B cell (primary cell): ENCODE results near the gene LONRF2. TPM values are rescaled to one million over a fixed set of nuclear protein-coding genes. Genes with fewer than 3 reads are reported as not detected.

ENCODE experiments used
- ATAC-seq: fragments of 200-7000 bp; cut with Tn5 transposase; one replicate; pipeline ENCODE4 v1.10.0; 2021; ENCODE audit warnings: low read depth, mild to moderate bottlenecking, moderate number of reproducible peaks, moderate library complexity
- CTCF ChIA-PET: fragments of 350-600 bp; sonication (Branson Sonifier 250); formaldehyde crosslinking; loops from one replicate; lab custom pipeline; 2021; ENCODE audit warnings: antibody characterized with exemption, inconsistent platforms; lab: Charles Lee
- POLR2A ChIA-PET: fragments of 350-600 bp; sonication (Branson Sonifier 250); formaldehyde crosslinking; loops from one replicate; lab custom pipeline; 2021; ENCODE audit warnings: antibody characterized with exemption; lab: Charles Lee
- DNase-seq: peaks from one replicate; pipeline ENCODE4 v3.0.0; 2013
- H2AFZ ChIP-seq: 2 replicates; pipeline ENCODE4 v1.6.1; 2012; ENCODE audit warnings: mild to moderate bottlenecking, low read depth, low read length; ENCODE audit not compliant: insufficient read depth, poor library complexity, severe bottlenecking
- H3K27ac ChIP-seq, 2 donors: 1 replicate in 1 of 2; 2 replicates in 1 of 2; pipeline ENCODE4 v1.5.1; 2012 to 2013; ENCODE audit warnings: low read length in 2 of 2, mild to moderate bottlenecking in 2 of 2, moderate library complexity in 1 of 2
- H3K27me3 ChIP-seq, 4 experiments: fragments of 200-600 bp in 1 of 4; sonication (generic) in 1 of 4; replicated peaks in 1 of 4; 1 replicate in 2 of 4; 2 replicates in 2 of 4; pipeline versions ENCODE4 v1.6.1 to v1.7.0; 2013 to 2016; ENCODE audit warnings: low read length in 3 of 4, mild to moderate bottlenecking in 2 of 4, mixed read lengths in 1 of 4, moderate library complexity in 1 of 4; ENCODE audit not compliant: insufficient read depth in 4 of 4, control insufficient read depth in 3 of 4; ENCODE audit errors: control extremely low read depth in 1 of 4
- H3K36me3 ChIP-seq, 2 experiments: replicated peaks in 1 of 2; 1 replicate in 1 of 2; 2 replicates in 1 of 2; pipeline versions ENCODE4 v1.6.1 to v1.7.1; 2013; ENCODE audit warnings: low read length in 1 of 2; ENCODE audit not compliant: insufficient read depth in 2 of 2, control insufficient read depth in 1 of 2; ENCODE audit errors: control extremely low read depth in 1 of 2, extremely low read depth in 1 of 2
- H3K4me1 ChIP-seq, 2 donors: fragments of 200-600 bp in 1 of 2; sonication (generic) in 1 of 2; 1 replicate in 1 of 2; 2 replicates in 1 of 2; pipeline versions ENCODE4 v1.5.1 to v1.6.1; 2013 to 2017; ENCODE audit warnings: low read length in 2 of 2; ENCODE audit not compliant: control insufficient read depth in 2 of 2, insufficient read depth in 2 of 2
- H3K4me2 ChIP-seq: replicated peaks from 2 replicates; pipeline ENCODE3; 2012; ENCODE audit warnings: mild to moderate bottlenecking, low read depth, low read length; ENCODE audit not compliant: poor library complexity, severe bottlenecking
- H3K4me3 ChIP-seq, 5 experiments: fragments of 200-600 bp in 1 of 5; sonication (generic) in 1 of 5; 1 replicate in 3 of 5; 2 replicates in 2 of 5; pipeline versions ENCODE4 v1.5.1 to v1.7.0; 2011 to 2016; ENCODE audit warnings: low read length in 4 of 5, mild to moderate bottlenecking in 4 of 5, low read depth in 2 of 5, control low read depth in 1 of 5, moderate library complexity in 1 of 5; ENCODE audit not compliant: insufficient read depth in 1 of 5; ENCODE audit errors: control extremely low read depth in 1 of 5, extremely low read depth in 1 of 5
- H3K79me2 ChIP-seq: fragments of 200-600 bp; sonication (generic); one replicate; pipeline ENCODE4 v1.6.0; 2016; ENCODE audit warnings: low read length; ENCODE audit not compliant: control insufficient read depth, insufficient read depth
- H3K9ac ChIP-seq: fragments of 200-600 bp; sonication (generic); 2 replicates; pipeline ENCODE4 v1.6.1; 2017; ENCODE audit warnings: mild to moderate bottlenecking, low read length, moderate library complexity
- H3K9me3 ChIP-seq, 3 donors: one replicate each; pipeline versions ENCODE4 v1.6.1 to v1.7.1; 2013; ENCODE audit warnings: low read length in 2 of 3; ENCODE audit not compliant: control insufficient read depth in 2 of 3, insufficient read depth in 1 of 3; ENCODE audit errors: control extremely low read depth in 1 of 3
- H4K20me1 ChIP-seq: 2 replicates; pipeline ENCODE4 v1.6.0; 2012; ENCODE audit warnings: mild to moderate bottlenecking, low read length; ENCODE audit not compliant: insufficient read depth, control insufficient read depth, poor library complexity, severe bottlenecking
- H3K27ac Mint-ChIP-seq: one replicate; pipeline ENCODE4 v1.8.0; 2021; ENCODE audit warnings: mixed read lengths
- H3K27me3 Mint-ChIP-seq: one replicate; pipeline ENCODE4 v1.8.0; 2021; ENCODE audit warnings: mixed read lengths
- H3K4me1 Mint-ChIP-seq: one replicate; pipeline ENCODE4 v1.8.0; 2021; ENCODE audit warnings: mixed read lengths
- H3K4me3 Mint-ChIP-seq: one replicate; pipeline ENCODE4 v1.8.0; 2021; ENCODE audit warnings: mixed read lengths
- H3K9me3 Mint-ChIP-seq: one replicate; pipeline ENCODE4 v1.8.0; 2022; ENCODE audit warnings: mixed read lengths; ENCODE audit not compliant: insufficient read depth
- EZH2 ChIP-seq: IDR thresholded peaks from 2 replicates; pipeline ENCODE4 v1.6.1; 2012; ENCODE audit warnings: borderline replicate concordance, low read depth, mild to moderate bottlenecking, moderate library complexity, low read length; ENCODE audit not compliant: insufficient read depth, poor library complexity, severe bottlenecking
- WGBS: methylation state at CpG from one replicate; pipeline ENCODE4 v1.1.5; 2013; ENCODE audit warnings: missing lambda C conversion rate; ENCODE audit not compliant: insufficient coverage; 5-methylcytosine and 5-hydroxymethylcytosine counted together
- intact Hi-C: fragments of 100-400 bp; cut with micrococcal nuclease; formaldehyde crosslinking; loops from one replicate; pipeline ENCODE4 v1.10.0; 2022
- polyA plus RNA-seq: library from polyadenylated mRNA; depleted of rRNA; stranded (reverse); fragments of >200 nt; gene quantifications from 2 replicates; pipeline ENCODE4 v1.2.3, GENCODE V29; 2012
- total RNA-seq, 2 donors: library from RNA; stranded (reverse); fragments of 120-200 nt in 1 of 2; gene quantifications; 1 replicate in 1 of 2; 2 replicates in 1 of 2; pipeline versions ENCODE4 v1.2.3 to v1.2.4, GENCODE V29; 2013 to 2022
- TF ChIP-seq, protein P1 (sequence below): fragments of 200-600 bp; IDR thresholded peaks from one replicate; pipeline ENCODE4 v1.8.0; 2022; ENCODE audit warnings: antibody characterized with exemption, mild to moderate bottlenecking

Gene LONRF2
- total and polyA plus RNA-seq, 2 donors (not counting 1 experiment from before 2014, with no cell fraction given), result 0.32 TPM; not detected in 1

DNA sequence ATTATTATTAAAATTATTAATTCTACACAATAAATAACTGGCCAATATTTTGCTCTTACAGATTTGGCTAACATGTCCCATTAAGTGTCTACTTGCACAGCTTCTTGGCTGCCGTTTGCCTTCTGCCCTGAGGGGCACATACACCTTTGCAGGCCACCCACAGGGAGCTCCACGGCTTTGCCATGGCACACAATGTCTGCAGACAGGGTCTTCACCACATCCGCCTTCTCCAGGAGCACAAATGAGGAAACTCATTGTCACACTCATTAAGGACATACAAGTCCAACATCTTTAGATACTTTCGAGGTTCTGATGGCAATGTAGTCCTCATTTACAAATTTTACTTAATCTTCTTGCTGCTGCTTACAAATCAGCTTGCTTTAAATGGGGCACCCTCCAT, 45.6 kb downstream of the LONRF2 start:
- no peak for TF ChIP-seq EZH2
- TF ChIP-seq, protein P1, sequence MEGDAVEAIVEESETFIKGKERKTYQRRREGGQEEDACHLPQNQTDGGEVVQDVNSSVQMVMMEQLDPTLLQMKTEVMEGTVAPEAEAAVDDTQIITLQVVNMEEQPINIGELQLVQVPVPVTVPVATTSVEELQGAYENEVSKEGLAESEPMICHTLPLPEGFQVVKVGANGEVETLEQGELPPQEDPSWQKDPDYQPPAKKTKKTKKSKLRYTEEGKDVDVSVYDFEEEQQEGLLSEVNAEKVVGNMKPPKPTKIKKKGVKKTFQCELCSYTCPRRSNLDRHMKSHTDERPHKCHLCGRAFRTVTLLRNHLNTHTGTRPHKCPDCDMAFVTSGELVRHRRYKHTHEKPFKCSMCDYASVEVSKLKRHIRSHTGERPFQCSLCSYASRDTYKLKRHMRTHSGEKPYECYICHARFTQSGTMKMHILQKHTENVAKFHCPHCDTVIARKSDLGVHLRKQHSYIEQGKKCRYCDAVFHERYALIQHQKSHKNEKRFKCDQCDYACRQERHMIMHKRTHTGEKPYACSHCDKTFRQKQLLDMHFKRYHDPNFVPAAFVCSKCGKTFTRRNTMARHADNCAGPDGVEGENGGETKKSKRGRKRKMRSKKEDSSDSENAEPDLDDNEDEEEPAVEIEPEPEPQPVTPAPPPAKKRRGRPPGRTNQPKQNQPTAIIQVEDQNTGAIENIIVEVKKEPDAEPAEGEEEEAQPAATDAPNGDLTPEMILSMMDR, result no peak
- Histone ChIP-seq H3K36me3 (no peaks in the 10 kb centered on the region), H3K27ac (no peak overlapping the region), H3K79me2 (no peaks in the 10 kb centered on the region), H4K20me1 (no peaks in the 10 kb centered on the region), H2AFZ (no peak overlapping the region), H3K9me3 (no peaks in the 10 kb centered on the region), H3K4me2 (no peak overlapping the region), H3K9ac (no peak overlapping the region), H3K27me3 (peaks cover 0 to 5% (median 1%) of the 10 kb centered on the region in 4 experiments), H3K4me3 (no peak overlapping the region), H3K4me1 (peaks cover 0 to 5% of the 10 kb centered on the region in 2 donors)
- intact Hi-C loops, result no loop called here
- Mint-ChIP-seq H3K4me1 (peaks cover 10% of the 10 kb centered on the region), H3K4me3 (no peak overlapping the region), H3K9me3 (no peaks in the 10 kb centered on the region), H3K27ac (no peak overlapping the region), H3K27me3 (peaks cover 27% of the 10 kb centered on the region)
- ChIA-PET POLR2A (no interaction called here), CTCF (interaction anchor here (1.0 kb wide), 1 partner anchor 13 kb away, joined by 5 read pairs; no protein-coding TSS in a partner anchor)
- 100% methylated on average over 4 of the region's 4 CpGs for WGBS
- DNase-seq, result no peak
- no peak for ATAC-seq

DNA sequence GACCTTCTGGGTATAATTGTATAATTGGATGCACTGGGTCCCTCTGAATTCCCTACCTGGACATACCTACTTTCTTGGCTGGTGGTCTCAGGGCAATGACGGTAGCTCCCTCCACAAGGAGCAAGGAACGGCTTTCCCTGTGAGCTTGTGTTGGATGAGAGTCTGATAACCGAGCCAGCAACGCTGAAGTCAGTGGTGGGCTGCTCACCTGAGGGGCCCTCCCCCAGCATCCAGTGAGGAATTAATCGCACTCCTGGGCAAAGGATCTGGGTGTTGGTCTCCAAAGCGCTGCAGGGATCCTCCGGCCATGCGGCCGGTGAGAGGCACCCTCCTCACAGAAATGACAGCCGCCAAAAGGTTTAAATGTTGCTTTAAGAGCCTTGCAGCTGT, 47.1 kb downstream of the LONRF2 start:
- H3K4me1 ChIP-seq, result peaks cover 0 to 5% of the 10 kb centered on the region in 2 donors
- no peak overlapping the region for H3K4me3 ChIP-seq
- TF ChIP-seq, protein P1, result no peak
- TF ChIP-seq EZH2, result no peak
- ATAC-seq (no peak), DNase-seq (no peak)
- H4K20me1 ChIP-seq, result no peaks in the 10 kb centered on the region
- ChIA-PET POLR2A (no interaction called here), CTCF (interaction anchor here (0.9 to 4.8 kb wide), 3 partner anchors 9 to 716 kb away, joined by 3 to 35 read pairs (median 4); no protein-coding TSS in a partner anchor)
- peaks cover 17% of the 10 kb centered on the region for H3K27me3 Mint-ChIP-seq
- H2AFZ ChIP-seq, result no peak overlapping the region
- WGBS, result 83% methylated on average over 8 of the region's 10 CpGs
- intact Hi-C loops, result no loop called here
- H3K36me3 ChIP-seq, result no peaks in the 10 kb centered on the region
- no peak overlapping the region for H3K27ac ChIP-seq
- no peak overlapping the region for H3K4me2 ChIP-seq
- H3K79me2 ChIP-seq, result no peaks in the 10 kb centered on the region
- no peak overlapping the region for H3K27ac Mint-ChIP-seq
- no peak overlapping the region for H3K4me3 Mint-ChIP-seq
- peaks cover 10% of the 10 kb centered on the region for H3K4me1 Mint-ChIP-seq
- H3K9me3 ChIP-seq, result peaks cover 0 to 8% (median 0%) of the 10 kb centered on the region in 3 donors
- no peak overlapping the region for H3K9ac ChIP-seq
- peaks cover 0 to 5% (median 1%) of the 10 kb centered on the region in 4 experiments for H3K27me3 ChIP-seq
- no peaks in the 10 kb centered on the region for H3K9me3 Mint-ChIP-seq
